ENCODE results near the gene CCDC187. TPM values are rescaled to one million over a fixed set of nuclear protein-coding genes. Genes with fewer than 3 reads are reported as not detected.

Gene CCDC187
- total and polyA plus RNA-seq, 2 donors = 0.23 to 0.24 TPM

DNA sequence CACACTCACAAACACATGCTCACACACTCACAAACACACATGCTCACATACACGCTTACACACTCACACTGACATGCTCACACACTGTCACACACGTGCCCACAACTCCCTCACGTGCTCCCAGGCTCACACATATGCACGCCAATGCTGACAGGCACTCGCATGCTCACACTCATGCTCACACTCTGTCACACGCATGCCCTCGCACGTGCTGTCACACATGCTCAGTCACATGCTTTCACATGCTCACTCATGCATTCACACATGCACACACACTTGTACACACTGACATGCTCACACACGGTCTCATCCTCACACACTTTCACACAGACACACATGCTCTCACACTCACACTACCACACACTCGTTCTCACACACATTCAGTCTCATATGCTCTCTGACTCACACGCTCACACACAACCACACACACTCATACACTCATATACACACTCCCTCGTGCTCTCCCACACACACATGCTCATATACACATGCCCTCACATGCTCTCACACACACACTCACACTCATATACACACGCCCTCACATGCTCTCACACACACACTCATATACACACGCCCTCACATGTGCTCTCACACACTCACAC lies 10.3 kb downstream of the CCDC187 start:
- H3K9me3 ChIP-seq (ENCODE audit: control insufficient read depth in 2 of 2, insufficient read depth in 1 of 2, low read length in 1 of 2) = no peaks in the 10 kb centered on the region
- H3K36me3 ChIP-seq (ENCODE audit: control insufficient read depth in 2 of 2, insufficient read depth in 2 of 2, low read length in 1 of 2) = no peaks in the 10 kb centered on the region
- 86% methylated on average over 14 of the region's 14 CpGs for WGBS
- no peaks in the 10 kb centered on the region for H3K27me3 ChIP-seq (ENCODE audit: control insufficient read depth in 2 of 2, insufficient read depth in 1 of 2, low read length in 1 of 2)
- no peaks in the 10 kb centered on the region for H3K4me1 ChIP-seq (ENCODE audit: control insufficient read depth in 2 of 2, insufficient read depth in 2 of 2, low read length in 2 of 2)
- no peak for DNase-seq (ENCODE audit: low read depth in 6 of 9, low spot score in 9 of 9)
- H3K4me3 ChIP-seq (ENCODE audit: low read length in 2 of 2) = no peak overlapping the region
- H3K27ac ChIP-seq (ENCODE audit: low read depth in 1 of 2, low read length in 1 of 2) = no peak overlapping the region

DNA sequence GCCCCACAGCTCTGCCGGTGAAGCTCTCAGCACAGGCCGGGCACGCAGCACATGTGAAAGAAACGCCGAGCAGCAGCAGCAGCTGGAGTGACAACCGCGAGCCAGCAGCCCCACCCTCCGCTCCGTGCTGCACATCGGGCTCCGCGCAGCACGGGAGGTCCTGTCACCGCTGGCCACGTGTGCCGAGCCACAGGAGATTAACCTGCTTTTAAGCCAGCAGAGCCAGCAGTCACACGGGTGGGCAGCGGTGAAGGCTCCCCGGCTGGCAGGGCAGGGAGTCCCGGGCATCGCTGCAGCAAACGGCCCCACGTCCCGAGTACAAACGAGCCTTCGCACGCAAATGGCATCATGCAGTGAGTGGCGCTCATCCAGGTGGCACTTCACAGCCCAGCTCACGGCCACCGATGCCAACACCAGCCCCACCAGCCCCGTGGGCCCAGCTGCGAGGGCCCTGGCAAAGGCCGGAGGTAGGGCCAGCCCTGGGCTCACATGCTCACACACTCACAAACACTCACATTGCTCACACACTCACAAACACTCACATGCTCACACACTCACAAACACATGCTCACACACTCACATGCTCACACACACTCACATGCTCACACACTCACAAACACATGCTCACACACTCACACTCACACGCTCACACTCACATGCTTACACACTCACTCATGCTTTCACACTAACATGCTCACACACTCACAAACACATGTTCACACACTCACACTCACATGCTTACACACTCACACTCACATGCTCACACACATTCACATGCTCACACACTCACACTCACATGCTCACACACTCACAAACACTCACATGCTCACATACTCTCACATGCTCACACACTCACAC lies 11.1 kb downstream of the CCDC187 start:
- H3K27me3 ChIP-seq (ENCODE audit: control insufficient read depth in 2 of 2, insufficient read depth in 1 of 2, low read length in 1 of 2) = no peaks in the 10 kb centered on the region
- H3K9me3 ChIP-seq (ENCODE audit: control insufficient read depth in 2 of 2, insufficient read depth in 1 of 2, low read length in 1 of 2) = no peaks in the 10 kb centered on the region
- H3K4me3 ChIP-seq (ENCODE audit: low read length in 2 of 2) = no peak overlapping the region
- H3K36me3 ChIP-seq (ENCODE audit: control insufficient read depth in 2 of 2, insufficient read depth in 2 of 2, low read length in 1 of 2) = no peaks in the 10 kb centered on the region
- WGBS = 95% methylated on average over 34 of the region's 34 CpGs
- no peak overlapping the region for H3K27ac ChIP-seq (ENCODE audit: low read depth in 1 of 2, low read length in 1 of 2)
- DNase-seq (ENCODE audit: low read depth in 6 of 9, low spot score in 9 of 9) = no peak
- H3K4me1 ChIP-seq (ENCODE audit: control insufficient read depth in 2 of 2, insufficient read depth in 2 of 2, low read length in 2 of 2) = no peaks in the 10 kb centered on the region

DNA sequence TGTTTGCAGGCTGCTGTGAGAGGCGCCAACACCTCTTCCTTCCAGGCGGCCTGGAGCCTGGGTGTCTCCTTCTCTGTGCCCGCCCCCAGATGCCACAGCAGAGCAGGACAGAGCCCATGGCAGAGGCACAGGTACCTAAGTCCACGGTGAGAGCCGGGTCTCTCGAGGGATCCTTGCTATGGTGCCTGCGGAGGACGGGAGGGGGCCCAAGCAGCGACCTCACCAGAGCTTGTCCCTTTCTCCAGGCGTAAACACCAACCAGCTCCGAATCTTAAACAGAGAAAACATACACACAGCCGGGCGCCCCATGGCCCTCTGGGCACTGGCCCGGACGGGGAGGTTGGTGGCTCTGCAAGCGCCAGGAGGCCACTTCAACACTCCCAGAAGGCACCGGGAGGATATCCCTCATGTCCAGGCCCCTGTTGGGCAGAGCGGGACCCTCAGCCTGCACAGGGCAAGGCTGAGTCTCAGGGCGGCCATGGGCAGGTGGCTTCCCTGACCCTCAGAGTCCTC lies 11.8 kb downstream of the CCDC187 start:
- no peaks in the 10 kb centered on the region for H3K9me3 ChIP-seq (ENCODE audit: control insufficient read depth in 2 of 2, insufficient read depth in 1 of 2, low read length in 1 of 2)
- H3K4me1 ChIP-seq (ENCODE audit: control insufficient read depth in 2 of 2, insufficient read depth in 2 of 2, low read length in 2 of 2) = no peaks in the 10 kb centered on the region
- H3K27ac ChIP-seq (ENCODE audit: low read depth in 1 of 2, low read length in 1 of 2) = no peak overlapping the region
- no peak overlapping the region for H3K4me3 ChIP-seq (ENCODE audit: low read length in 2 of 2)
- no peak for DNase-seq (ENCODE audit: low read depth in 6 of 9, low spot score in 9 of 9)
- no peaks in the 10 kb centered on the region for H3K36me3 ChIP-seq (ENCODE audit: control insufficient read depth in 2 of 2, insufficient read depth in 2 of 2, low read length in 1 of 2)
- no peaks in the 10 kb centered on the region for H3K27me3 ChIP-seq (ENCODE audit: control insufficient read depth in 2 of 2, insufficient read depth in 1 of 2, low read length in 1 of 2)
- 96% methylated on average over 19 of the region's 19 CpGs for WGBS

DNA sequence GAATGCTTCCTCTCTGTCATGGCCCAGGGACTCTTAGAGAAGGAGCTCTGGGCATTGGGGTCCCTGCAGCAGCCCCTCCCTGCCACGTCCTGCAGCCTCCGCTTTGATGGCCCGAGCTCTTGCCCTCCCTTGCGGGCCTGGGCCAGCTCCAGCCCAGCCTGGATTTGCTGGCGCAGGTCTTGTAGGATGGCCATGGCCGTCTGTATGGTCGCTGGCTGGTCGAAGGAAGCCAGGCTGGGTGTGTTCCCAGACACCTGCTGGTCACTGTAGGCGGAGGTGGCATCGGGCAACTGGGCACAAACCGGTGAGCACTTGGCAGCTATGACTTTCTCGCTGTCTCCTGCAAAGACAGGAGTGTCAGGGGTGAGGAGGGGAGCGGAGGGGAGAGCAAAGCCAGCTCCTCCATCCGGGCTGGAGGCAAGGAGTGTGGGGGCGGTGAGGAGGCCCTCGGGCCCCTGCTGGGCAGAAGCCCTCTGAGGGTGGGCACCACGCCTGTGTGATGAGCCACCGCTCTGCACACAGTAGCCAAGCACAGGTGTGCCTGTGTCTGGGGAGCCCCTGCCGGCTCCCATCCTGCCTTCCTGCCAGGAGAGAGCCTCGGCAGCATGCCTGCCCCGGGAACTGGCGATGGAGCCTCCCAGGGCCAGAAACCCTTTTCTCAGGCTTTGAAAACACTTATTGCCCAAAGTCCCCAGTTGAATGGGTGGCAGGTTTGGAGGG lies 12.4 kb downstream of the CCDC187 start:
- WGBS = 92% methylated on average over 22 of the region's 22 CpGs
- H3K27ac ChIP-seq (ENCODE audit: low read depth in 1 of 2, low read length in 1 of 2) = no peak overlapping the region
- H3K36me3 ChIP-seq (ENCODE audit: control insufficient read depth in 2 of 2, insufficient read depth in 2 of 2, low read length in 1 of 2) = no peaks in the 10 kb centered on the region
- H3K4me1 ChIP-seq (ENCODE audit: control insufficient read depth in 2 of 2, insufficient read depth in 2 of 2, low read length in 2 of 2) = no peaks in the 10 kb centered on the region
- H3K27me3 ChIP-seq (ENCODE audit: control insufficient read depth in 2 of 2, insufficient read depth in 1 of 2, low read length in 1 of 2) = peaks cover 0 to 2% of the 10 kb centered on the region in 2 donors
- H3K4me3 ChIP-seq (ENCODE audit: low read length in 2 of 2) = no peak overlapping the region
- DNase-seq (ENCODE audit: low read depth in 6 of 9, low spot score in 9 of 9) = no peak
- H3K9me3 ChIP-seq (ENCODE audit: control insufficient read depth in 2 of 2, insufficient read depth in 1 of 2, low read length in 1 of 2) = no peaks in the 10 kb centered on the region

DNA sequence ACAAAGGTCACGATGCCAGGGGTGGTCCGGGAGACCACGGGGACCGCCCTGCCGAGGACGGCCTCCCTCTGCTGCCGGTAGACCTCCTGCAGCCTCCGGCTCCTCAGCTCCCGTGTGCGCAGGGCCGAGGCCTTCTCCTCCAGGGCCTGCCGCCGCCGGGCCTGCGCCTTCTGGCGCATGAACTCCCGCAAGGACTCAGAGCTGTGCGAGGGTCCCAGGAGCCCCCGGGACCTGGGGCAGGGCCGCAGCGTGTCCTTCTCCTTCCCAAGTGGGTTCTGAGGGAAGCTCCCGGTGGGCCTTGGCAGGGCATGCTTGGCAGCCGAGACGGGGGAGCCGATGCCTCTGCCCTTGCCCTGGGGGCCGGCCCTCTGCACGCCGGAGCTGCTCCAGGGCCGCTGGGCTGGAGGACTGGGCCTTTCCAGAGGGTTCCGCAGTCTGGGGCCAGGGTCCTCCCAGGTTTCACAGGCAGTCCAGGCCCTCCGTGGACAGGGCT lies 13.3 kb downstream of the CCDC187 start:
- WGBS = 98% methylated on average over 31 of the region's 31 CpGs
- no peak overlapping the region for H3K27ac ChIP-seq (ENCODE audit: low read depth in 1 of 2, low read length in 1 of 2)
- peaks cover 0 to 2% of the 10 kb centered on the region in 2 donors for H3K27me3 ChIP-seq (ENCODE audit: control insufficient read depth in 2 of 2, insufficient read depth in 1 of 2, low read length in 1 of 2)
- no peak for DNase-seq (ENCODE audit: low read depth in 6 of 9, low spot score in 9 of 9)
- H3K4me1 ChIP-seq (ENCODE audit: control insufficient read depth in 2 of 2, insufficient read depth in 2 of 2, low read length in 2 of 2) = no peaks in the 10 kb centered on the region
- no peaks in the 10 kb centered on the region for H3K36me3 ChIP-seq (ENCODE audit: control insufficient read depth in 2 of 2, insufficient read depth in 2 of 2, low read length in 1 of 2)
- no peaks in the 10 kb centered on the region for H3K9me3 ChIP-seq (ENCODE audit: control insufficient read depth in 2 of 2, insufficient read depth in 1 of 2, low read length in 1 of 2)
- H3K4me3 ChIP-seq (ENCODE audit: low read length in 2 of 2) = no peak overlapping the region

DNA sequence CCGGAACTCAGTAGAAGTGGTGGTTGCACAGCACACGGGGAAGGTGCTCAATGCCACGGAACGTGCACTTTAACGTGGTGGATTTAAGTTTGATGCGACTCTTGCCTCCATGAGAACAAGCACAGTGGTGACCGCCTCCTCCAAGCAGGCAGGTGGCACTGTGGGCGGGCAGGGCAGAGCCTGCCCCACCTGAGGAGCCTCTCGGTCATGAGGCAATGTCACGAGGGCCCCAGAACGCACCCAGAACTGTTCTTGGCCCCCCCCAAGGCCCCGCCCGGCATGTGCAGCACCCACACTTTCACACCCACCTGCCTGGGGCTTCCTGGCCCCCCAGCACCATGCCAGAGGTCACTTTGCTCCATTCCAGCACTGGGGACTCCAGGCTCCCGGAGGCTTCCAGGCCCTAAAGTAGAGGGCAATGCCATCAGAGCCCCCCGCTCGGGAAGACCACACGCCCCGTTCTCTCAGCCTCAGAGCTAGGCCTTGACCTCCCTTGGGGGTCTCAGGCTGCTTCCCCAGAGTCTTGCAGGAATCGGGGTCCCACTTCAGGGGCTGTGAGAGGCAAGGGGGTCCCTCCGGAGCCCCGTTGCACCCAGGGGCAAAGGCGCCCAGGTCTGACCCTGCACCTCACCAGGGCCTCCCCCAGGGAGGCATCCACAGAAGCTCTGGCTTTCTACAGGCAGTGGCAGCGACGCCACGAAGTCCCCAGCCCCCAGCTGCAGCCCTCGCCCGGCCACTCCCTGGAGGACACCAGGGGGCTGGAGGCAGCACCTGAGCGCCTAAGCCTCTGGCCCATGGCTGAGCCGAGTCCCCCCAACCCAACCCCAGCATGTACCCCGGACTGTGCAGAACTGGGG lies 14.0 kb downstream of the CCDC187 start:
- 97% methylated on average over 30 of the region's 30 CpGs for WGBS

DNA sequence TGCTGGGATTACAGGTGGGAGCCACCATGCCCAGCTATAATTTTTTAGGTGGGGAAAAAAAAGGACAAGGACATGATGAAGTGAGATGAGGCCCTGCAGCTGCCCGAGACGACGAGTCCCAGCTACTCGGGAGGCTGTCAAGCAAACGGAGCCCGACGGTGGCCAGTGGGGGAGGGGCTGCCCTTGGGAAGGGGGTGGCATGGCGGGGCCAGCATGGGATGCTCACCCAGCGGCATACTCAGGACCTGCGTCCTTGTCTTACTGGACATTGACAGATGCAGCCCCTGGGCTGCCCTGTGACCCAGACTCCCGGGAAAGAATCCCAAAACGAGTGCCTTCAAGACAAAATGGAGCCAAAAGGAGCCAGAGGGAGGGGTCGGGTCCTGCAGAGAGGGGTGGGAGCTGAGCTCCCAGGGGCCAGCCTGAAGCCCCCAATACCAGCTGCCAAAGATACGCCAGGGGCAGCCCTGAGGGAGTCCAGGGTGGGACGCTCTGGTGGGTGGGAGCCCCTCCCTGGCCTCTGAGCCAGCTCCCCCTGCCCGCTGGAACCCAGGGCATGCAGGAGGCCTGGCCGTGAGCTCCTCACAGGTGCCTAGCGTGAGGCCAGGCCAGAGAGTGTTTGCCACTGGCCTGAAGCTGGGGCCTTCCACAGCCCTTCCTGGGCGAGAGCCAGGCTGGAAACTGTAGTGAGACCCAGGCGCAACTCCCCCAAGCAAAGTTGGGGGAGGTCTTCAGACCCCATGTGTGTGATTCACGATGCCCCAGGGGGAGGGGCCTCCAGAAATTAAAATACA lies 15.7 kb downstream of the CCDC187 start:
- 86% methylated on average over 21 of the region's 21 CpGs for WGBS
- no peak for DNase-seq (ENCODE audit: low read depth in 6 of 9, low spot score in 9 of 9)
- H3K4me3 ChIP-seq (ENCODE audit: low read length in 2 of 2) = no peak overlapping the region
- no peak overlapping the region for H3K27ac ChIP-seq (ENCODE audit: low read depth in 1 of 2, low read length in 1 of 2)
- H3K9me3 ChIP-seq (ENCODE audit: control insufficient read depth in 2 of 2, insufficient read depth in 1 of 2, low read length in 1 of 2) = no peaks in the 10 kb centered on the region
- H3K36me3 ChIP-seq (ENCODE audit: control insufficient read depth in 2 of 2, insufficient read depth in 2 of 2, low read length in 1 of 2) = no peaks in the 10 kb centered on the region
- peaks cover 0 to 7% of the 10 kb centered on the region in 2 donors for H3K27me3 ChIP-seq (ENCODE audit: control insufficient read depth in 2 of 2, insufficient read depth in 1 of 2, low read length in 1 of 2)
- peaks cover 3 to 6% of the 10 kb centered on the region in 2 donors for H3K4me1 ChIP-seq (ENCODE audit: control insufficient read depth in 2 of 2, insufficient read depth in 2 of 2, low read length in 2 of 2)

More for the DNA sequence above, 14.0 kb downstream of the CCDC187 start:
- H3K36me3 ChIP-seq (ENCODE audit: control insufficient read depth in 2 of 2, insufficient read depth in 2 of 2, low read length in 1 of 2) = no peaks in the 10 kb centered on the region
- no peak overlapping the region for H3K4me3 ChIP-seq (ENCODE audit: low read length in 2 of 2)
- no peaks in the 10 kb centered on the region for H3K4me1 ChIP-seq (ENCODE audit: control insufficient read depth in 2 of 2, insufficient read depth in 2 of 2, low read length in 2 of 2)
- no peak overlapping the region for H3K27ac ChIP-seq (ENCODE audit: low read depth in 1 of 2, low read length in 1 of 2)
- no peak for DNase-seq (ENCODE audit: low read depth in 6 of 9, low spot score in 9 of 9)
- H3K27me3 ChIP-seq (ENCODE audit: control insufficient read depth in 2 of 2, insufficient read depth in 1 of 2, low read length in 1 of 2) = peaks cover 0 to 2% of the 10 kb centered on the region in 2 donors
- no peaks in the 10 kb centered on the region for H3K9me3 ChIP-seq (ENCODE audit: control insufficient read depth in 2 of 2, insufficient read depth in 1 of 2, low read length in 1 of 2)

DNA sequence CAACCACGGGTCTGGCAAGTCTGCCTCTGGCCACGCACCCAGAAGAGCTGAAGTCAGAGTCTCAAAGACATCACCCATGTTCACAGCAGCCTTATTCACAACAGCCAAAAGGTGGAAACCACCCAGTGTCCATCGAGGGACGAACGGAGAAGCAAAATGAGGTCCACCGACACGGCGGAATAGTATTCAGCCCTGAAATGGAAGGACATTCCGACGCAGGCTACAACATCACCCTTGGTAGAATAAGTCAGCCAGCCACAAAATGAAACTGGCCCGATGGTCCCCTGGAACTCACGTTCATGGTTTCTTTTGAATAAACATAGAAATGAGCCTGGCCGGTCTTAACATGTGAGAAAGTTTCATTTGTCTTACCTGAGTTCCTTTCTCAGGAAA lies 16.9 kb downstream of the CCDC187 start:
- H3K4me1 ChIP-seq (ENCODE audit: control insufficient read depth in 2 of 2, insufficient read depth in 2 of 2, low read length in 2 of 2) = peaks cover 11% of the 10 kb centered on the region in 2 donors
- H3K27me3 ChIP-seq (ENCODE audit: control insufficient read depth in 2 of 2, insufficient read depth in 1 of 2, low read length in 1 of 2) = peaks cover 0 to 7% of the 10 kb centered on the region in 2 donors
- DNase-seq (ENCODE audit: low read depth in 6 of 9, low spot score in 9 of 9) = no peak
- WGBS = 95% methylated on average over 13 of the region's 13 CpGs
- H3K4me3 ChIP-seq (ENCODE audit: low read length in 2 of 2) = no peak overlapping the region
- H3K36me3 ChIP-seq (ENCODE audit: control insufficient read depth in 2 of 2, insufficient read depth in 2 of 2, low read length in 1 of 2) = no peaks in the 10 kb centered on the region
- no peaks in the 10 kb centered on the region for H3K9me3 ChIP-seq (ENCODE audit: control insufficient read depth in 2 of 2, insufficient read depth in 1 of 2, low read length in 1 of 2)
- H3K27ac ChIP-seq (ENCODE audit: low read depth in 1 of 2, low read length in 1 of 2) = no peak overlapping the region

All from thymus (tissue), 11 donors.